HG02870 (cell line): ENCODE results near the gene PRKAG1.

Experiments used
- ATAC-seq: cut with Tn5 transposase; IDR thresholded peaks from one replicate; pipeline ENCODE4 v1.9.1; 2021; ENCODE audit warnings: mild to moderate bottlenecking, moderate library complexity; ENCODE audit not compliant: unreplicated experiment

Gene PRKAG1

GRCh38 chr12:48986720-48987291 lies 31.8 kb downstream of the PRKAG1 start:
- no peak for ATAC-seq

DNA sequence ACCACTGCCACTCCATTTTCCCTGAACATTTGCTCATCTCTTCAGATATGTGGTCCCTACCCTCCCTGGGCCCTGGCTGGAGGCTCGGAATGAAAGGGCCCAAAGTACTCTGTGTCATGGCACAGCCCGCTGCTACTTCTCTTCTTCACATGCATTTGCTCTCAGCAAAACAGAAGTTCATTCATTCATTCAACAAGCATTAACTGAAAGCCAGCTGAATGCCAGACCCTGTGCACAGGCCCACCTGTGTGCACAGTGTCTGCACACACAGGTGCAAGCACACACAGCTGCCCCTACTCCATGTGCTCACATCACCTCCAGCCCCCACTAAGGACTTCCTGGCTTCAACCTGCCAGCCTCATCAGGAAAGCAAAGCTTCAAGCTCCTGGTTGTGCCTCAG lies 32.7 kb downstream of the PRKAG1 start:
- no peak for ATAC-seq

- no peak for ATAC-seq
Measured at GRCh38 chr12:48985475-48985897, 33.1 kb downstream of the PRKAG1 start.

DNA sequence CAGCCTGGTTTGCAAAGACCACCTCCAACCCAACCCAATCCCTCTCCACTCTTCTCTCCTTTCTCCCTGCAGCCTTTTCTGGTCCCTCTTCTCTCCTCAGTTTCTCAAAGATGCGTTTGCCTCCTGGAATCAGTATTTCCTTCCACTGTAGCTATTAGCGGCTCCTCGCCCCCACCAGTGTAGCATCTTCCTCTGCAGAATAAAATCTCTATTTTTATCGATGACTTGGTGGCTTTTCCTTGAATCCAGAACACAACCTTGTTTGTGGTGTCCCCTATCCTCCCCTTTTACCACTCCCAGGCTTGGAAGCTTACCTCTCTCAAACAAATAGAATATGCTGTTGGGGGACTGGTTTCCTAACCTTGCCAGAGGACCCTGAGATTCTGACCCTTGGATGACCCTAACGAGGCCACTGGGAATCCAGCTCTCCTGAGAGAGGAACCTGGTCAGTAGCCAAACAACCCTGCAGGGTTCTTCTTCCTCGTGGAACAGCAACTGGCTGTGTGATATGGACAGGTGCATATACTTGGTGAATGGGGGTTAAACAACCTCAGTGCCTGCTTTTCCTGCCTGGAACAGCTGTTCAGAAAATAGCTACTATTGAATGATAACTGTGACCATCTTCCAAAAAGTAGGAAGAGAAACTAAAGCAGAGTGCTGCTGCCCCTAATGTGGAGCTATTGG lies 36.0 kb downstream of the PRKAG1 start:
- no peak for ATAC-seq

DNA sequence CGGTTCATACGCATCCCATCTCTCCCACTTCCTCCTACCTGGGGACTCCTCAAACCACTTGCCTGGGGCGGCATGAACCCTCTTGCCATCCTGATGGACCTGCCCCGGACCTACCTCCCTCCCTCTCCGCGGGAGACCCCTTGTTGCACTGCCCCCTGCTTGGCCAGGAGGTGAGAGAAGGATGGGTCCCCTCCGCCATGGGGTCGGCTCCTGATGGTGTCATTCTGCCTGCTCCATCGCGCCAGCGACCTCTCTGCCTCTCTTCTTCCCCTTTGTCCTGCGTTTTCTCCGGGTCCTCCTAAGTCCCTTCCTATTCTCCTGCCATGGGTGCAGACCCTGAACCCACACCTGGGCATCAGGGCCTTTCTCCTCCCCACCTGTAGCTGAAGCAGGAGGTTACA lies 36.8 kb downstream of the PRKAG1 start:
- ATAC-seq, result no peak

GRCh38 chr12:48980953-48981756 lies 37.4 kb downstream of the PRKAG1 start:
- no peak for ATAC-seq

DNA sequence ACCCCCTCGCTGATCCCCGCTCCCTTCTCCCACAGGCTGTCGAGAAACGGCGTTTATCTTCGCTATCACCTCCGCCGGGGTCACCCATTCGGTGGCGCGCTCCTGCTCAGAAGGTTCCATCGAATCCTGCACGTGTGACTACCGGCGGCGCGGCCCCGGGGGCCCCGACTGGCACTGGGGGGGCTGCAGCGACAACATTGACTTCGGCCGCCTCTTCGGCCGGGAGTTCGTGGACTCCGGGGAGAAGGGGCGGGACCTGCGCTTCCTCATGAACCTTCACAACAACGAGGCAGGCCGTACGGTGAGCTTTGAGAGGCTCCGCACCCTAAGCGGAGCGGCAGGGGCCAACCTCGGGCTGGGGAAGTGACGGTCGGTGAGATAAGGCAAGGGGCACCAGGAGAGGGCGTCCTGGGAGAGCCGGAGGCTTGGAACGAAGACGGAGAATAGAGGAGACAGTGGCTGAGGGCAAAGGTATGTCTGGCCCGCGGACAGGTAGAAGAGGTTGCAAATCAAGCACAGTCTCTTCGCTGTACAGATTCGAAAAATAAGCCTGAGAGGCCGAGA lies 38.1 kb downstream of the PRKAG1 start:
- ATAC-seq, result no peak

DNA sequence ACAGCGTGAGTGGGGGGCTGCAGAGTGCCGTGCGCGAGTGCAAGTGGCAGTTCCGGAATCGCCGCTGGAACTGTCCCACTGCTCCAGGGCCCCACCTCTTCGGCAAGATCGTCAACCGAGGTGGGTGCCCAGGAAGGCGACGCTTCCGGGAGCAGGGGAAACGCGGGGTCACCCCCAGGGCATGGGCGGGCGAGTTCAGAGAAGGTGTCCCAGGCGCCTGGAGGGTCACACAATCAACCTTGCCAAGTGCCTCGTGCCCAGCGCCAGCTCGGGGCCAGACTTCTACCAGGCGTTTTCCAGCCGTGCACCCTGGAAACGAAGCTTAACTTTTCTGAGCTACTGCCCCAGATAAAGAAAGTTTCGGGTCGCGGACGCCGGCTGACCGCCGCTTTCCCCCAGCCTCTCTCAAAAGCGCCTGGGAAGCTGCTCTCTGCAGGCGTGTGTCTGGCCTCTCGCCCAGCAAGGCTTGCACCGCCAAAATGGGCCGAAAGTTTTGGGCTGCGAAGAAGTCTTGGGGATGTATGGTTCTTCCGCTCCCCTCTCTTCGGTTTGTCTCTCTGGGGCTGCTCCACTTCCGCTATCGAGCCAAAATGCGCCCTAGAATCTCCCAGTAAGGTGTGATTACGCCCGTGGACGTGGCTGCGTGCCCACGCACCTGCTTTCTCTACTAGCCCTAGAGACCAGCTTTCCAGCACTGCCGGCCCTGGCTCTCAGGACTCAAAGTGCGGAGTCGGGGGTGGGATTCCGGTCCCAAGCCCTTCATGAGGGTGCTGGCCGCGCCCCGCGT lies 38.8 kb downstream of the PRKAG1 start:
- no peak for ATAC-seq

DNA sequence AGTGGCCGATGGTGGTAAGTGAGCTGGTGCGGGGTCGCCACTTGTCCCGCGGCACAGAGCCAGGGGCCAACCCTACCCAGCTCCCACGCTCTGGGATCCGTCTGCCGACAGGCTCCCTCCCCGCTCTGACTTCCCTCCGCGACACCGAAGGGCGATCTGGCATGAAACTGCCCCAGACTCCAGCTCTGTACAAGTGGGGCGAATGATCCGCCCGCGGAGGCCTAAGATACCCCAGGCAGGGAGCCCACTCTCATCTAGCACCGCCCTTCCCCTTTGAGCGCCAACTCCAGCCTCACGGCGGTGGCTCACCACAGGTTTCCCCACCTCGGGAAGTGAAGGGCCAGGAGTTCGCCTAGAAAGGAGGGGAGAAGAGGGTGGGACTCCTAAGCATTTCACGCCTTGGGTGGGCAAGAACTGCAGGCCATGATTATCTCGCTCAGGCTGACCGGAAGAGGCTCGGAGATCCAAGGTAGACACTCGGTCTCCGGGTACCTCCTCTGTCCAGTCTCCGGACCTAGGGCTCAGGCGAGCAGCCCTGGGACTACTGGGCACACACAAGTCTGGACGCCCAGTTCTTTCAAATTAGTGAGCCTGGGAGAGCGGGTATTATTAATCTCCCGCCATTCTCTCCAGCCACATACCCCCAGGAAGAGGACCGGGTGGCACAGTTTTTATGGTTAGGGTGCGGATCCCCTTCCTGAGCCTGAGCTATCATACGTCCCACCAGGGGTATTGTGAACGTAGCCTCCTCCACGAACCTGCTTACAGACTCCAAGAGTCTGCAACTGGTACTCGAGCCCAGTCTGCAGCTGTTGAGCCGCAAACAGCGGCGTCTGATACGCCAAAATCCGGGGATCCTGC lies 39.6 kb downstream of the PRKAG1 start:
- no peak for ATAC-seq

DNA sequence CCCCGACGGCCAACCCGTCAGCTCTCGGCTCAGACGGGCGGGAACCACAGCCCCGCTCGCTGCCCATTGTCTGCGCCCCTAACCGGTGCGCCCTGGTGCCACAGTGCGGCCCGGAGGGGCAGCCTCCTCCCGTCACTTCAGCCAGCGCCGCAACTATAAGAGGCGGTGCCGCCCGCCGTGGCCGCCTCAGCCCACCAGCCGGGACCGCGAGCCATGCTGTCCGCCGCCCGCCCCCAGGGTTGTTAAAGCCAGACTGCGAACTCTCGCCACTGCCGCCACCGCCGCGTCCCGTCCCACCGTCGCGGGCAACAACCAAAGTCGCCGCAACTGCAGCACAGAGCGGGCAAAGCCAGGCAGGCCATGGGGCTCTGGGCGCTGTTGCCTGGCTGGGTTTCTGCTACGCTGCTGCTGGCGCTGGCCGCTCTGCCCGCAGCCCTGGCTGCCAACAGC lies 40.3 kb downstream of the PRKAG1 start, which contains the start of gene WNT1:
WNT1 (plus strand) TSS at position 32 of the 450 bp plus-strand sequence; CDS start at position 361, 329 bp downstream.
- ATAC-seq, result no peak

GRCh38 chr12:48977290-48978281 lies 41.0 kb downstream of the PRKAG1 start:
- peak; percentile 46 for ATAC-seq

GRCh38 chr12:48973941-48974673 lies 44.5 kb downstream of the PRKAG1 start:
- no peak for ATAC-seq

DNA sequence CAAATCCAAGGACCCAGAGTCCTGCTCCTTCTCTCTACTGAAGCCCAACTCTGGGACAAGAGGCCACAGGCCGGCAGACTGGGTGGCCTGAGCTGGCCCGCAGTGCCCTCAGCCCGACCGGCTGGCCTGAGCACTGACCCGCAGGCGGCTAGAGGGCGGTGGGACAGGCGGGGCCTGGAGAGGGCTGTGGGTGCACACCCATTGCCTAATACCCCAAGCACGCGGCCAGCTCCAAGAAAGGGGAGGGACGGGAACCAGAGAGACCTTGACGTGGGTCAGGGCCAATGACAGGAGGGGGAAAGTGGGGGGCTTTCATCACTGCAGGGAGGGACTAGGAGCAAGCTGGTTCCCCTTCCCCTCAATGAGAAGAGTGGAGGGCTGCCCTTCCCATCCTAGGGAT lies 45.0 kb downstream of the PRKAG1 start:
- no peak for ATAC-seq

GRCh38 chr12:48972952-48973483 lies 45.6 kb downstream of the PRKAG1 start:
- no peak for ATAC-seq

GRCh38 chr12:48972213-48972951 lies 46.2 kb downstream of the PRKAG1 start:
- ATAC-seq, result no peak

DNA sequence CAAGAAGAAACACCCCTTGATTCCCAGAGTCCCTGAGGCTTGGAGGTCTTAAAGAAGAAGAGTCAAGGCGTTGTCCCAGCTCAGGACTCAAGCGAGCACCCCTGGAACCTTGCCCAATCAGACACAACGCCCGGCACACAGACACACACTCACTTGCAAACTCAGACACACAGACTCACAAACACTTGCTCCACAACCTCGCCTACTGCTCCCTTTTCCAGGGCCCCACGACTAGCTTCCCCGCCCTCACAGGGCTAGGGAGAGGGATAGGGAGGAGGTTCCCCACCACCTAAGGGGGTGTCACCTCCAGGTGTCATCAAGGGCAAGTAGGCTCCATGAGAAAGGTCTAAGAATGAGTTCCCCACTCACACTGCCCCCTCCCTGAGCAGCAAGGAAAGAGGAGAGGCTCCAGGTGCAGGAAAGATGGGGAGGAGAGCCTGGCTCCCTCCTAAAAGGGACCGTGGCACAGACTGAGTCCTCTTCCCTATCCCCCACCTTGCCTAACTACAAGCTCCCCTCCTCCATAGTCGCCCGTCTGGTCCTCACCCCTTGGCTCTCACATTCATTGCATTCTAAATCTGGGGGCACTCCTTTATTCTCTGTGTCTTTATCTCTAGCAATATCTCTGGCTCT lies 47.8 kb downstream of the PRKAG1 start:
- ATAC-seq, result no peak
